Smooth muscle cell (in vitro differentiated cells): Measurements from ENCODE around the gene KRTAP5-7. TPM values are rescaled to one million over a fixed set of nuclear protein-coding genes. Genes with fewer than 3 reads are reported as not detected.
"Not testable (repeated sequence)": the region's sequence is repeated elsewhere in the genome, so short reads cannot be mapped to it uniquely, and the experiment has no call there.

ENCODE experiments used
- DNase-seq: peaks from one replicate; lab custom pipeline; 2025; ENCODE audit not compliant: unreplicated experiment; lab: John Stamatoyannopoulos, UW
- H2AFZ ChIP-seq: fragments of 200-600 bp; sonication (generic); 2 replicates; pipeline ENCODE4 v1.6.0; 2016; ENCODE audit warnings: antibody characterized with exemption, low read depth, mild to moderate bottlenecking
- H3F3A ChIP-seq: fragments of 200-600 bp; sonication (generic); 2 replicates; pipeline ENCODE4 v1.6.0; 2017; ENCODE audit warnings: antibody characterized with exemption, low read depth
- H3K27ac ChIP-seq: fragments of 200-600 bp; sonication (generic); 2 replicates; pipeline ENCODE4 v1.5.1; 2016; ENCODE audit warnings: low read depth, mild to moderate bottlenecking
- H3K27me3 ChIP-seq: fragments of 200-600 bp; sonication (generic); 2 replicates; pipeline ENCODE4 v1.6.1; 2016; ENCODE audit warnings: low read depth, mild to moderate bottlenecking
- H3K36me3 ChIP-seq: fragments of 200-600 bp; sonication (generic); 2 replicates; pipeline ENCODE4 v1.5.1; 2016; ENCODE audit warnings: low read depth
- H3K4me1 ChIP-seq: fragments of 200-600 bp; sonication (generic); 2 replicates; pipeline ENCODE4 v1.5.1; 2016; ENCODE audit warnings: low read depth
- H3K4me2 ChIP-seq: fragments of 200-600 bp; sonication (generic); 2 replicates; pipeline ENCODE4 v1.6.0; 2016; ENCODE audit warnings: mild to moderate bottlenecking
- H3K4me3 ChIP-seq: fragments of 200-600 bp; sonication (generic); 2 replicates; pipeline ENCODE4 v1.5.1; 2016; ENCODE audit warnings: mild to moderate bottlenecking
- H3K79me2 ChIP-seq: fragments of 200-600 bp; sonication (generic); 2 replicates; pipeline ENCODE4 v1.6.0; 2016; ENCODE audit warnings: low read depth, mild to moderate bottlenecking
- H3K9ac ChIP-seq: fragments of 200-600 bp; sonication (generic); 2 replicates; pipeline ENCODE4 v1.6.0; 2016; ENCODE audit warnings: low read depth
- H3K9me3 ChIP-seq: fragments of 200-600 bp; sonication (generic); replicated peaks from 2 replicates; pipeline ENCODE4 v1.5.1; 2016; ENCODE audit warnings: low read depth
- H4K20me1 ChIP-seq: fragments of 200-600 bp; sonication (generic); 2 replicates; pipeline ENCODE4 v1.6.0; 2016; ENCODE audit warnings: low read depth
- WGBS: methylation state at CpG from one replicate; pipeline ENCODE4 v1.1.7; 2016; ENCODE audit warnings: low lambda C conversion rate; 5-methylcytosine and 5-hydroxymethylcytosine counted together
- polyA plus RNA-seq: library from polyadenylated mRNA; unstranded; fragments of >200 nt; fragmentation: Nextera tagmentation; extraction: Ambion mirVana; gene quantifications from 2 replicates; pipeline ENCODE4 v1.2.1, GENCODE V29; 2016
- total RNA-seq: library from RNA; depleted of rRNA; stranded (reverse); fragments of >200 nt; gene quantifications from 2 replicates; pipeline ENCODE4 v1.2.3, GENCODE V29; 2014
- TF ChIP-seq, protein P1 (sequence below): fragments of 200-600 bp; sonication (generic); IDR thresholded peaks from 2 replicates; pipeline ENCODE4 v1.5.1; 2017; ENCODE audit warnings: borderline replicate concordance, mild to moderate bottlenecking, antibody characterized with exemption; ENCODE audit not compliant: insufficient read depth, poor library complexity, severe bottlenecking

The KRTAP5-7 gene
- total and polyA plus RNA-seq, 2 experiments from 2014 or later, result not detected

DNA sequence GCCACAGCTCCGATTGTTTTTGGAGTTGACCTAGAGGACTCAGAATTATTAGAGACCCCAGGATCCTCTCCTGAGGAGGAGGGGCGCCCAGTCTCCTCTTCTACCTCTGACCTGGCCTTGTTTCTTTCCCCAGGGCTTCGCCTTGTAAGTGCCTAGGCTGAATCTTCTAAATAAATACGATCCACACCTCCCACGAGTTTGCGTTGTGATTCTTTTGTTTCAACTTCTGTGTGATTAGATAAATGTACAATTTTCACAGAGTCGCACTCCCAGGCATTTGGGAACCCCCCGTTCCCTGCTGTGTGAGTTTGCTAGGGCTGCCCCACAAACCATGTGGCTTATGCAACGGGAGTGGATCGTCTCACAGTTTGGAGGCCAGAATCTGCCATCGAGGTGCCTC lies 11.9 kb downstream of the KRTAP5-7 start:
- TF ChIP-seq, protein P1, sequence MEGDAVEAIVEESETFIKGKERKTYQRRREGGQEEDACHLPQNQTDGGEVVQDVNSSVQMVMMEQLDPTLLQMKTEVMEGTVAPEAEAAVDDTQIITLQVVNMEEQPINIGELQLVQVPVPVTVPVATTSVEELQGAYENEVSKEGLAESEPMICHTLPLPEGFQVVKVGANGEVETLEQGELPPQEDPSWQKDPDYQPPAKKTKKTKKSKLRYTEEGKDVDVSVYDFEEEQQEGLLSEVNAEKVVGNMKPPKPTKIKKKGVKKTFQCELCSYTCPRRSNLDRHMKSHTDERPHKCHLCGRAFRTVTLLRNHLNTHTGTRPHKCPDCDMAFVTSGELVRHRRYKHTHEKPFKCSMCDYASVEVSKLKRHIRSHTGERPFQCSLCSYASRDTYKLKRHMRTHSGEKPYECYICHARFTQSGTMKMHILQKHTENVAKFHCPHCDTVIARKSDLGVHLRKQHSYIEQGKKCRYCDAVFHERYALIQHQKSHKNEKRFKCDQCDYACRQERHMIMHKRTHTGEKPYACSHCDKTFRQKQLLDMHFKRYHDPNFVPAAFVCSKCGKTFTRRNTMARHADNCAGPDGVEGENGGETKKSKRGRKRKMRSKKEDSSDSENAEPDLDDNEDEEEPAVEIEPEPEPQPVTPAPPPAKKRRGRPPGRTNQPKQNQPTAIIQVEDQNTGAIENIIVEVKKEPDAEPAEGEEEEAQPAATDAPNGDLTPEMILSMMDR, result no peak
- Histone ChIP-seq H3K4me1 (no peaks in the 10 kb centered on the region), H3K27ac (no peak overlapping the region), H3K4me2 (no peak overlapping the region), H3K9ac (no peak overlapping the region), H4K20me1 (no peaks in the 10 kb centered on the region), H3K36me3 (no peaks in the 10 kb centered on the region), H2AFZ (no peak overlapping the region), H3K9me3 (no peaks in the 10 kb centered on the region), H3F3A (no peaks in the 10 kb centered on the region), H3K79me2 (no peaks in the 10 kb centered on the region), H3K27me3 (no peaks in the 10 kb centered on the region), H3K4me3 (no peak overlapping the region)
- DNase-seq, result no peak
- whole genome bisulfite sequencing, result 95% methylated on average over 11 of the region's 11 CpGs

DNA sequence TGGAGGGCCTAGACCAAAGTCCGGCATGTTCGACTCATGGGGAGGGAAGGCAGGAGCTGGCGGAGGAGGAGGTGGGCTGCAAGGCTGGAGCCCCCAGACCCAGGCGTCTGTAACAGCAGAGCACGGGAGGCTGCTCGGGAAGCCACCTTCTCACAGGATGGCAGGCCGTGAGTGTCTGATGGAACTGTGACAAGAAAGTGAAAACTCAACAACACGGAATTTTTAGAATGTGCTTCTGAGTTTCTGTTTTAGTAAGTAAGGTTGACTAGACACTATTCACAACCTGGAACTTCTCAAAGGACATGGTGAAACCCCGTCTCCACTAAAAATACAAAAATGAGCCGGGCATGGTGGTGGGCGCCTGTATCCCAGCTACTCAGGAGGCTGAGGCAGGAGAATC lies 12.9 kb downstream of the KRTAP5-7 start:
- not testable (repeated sequence) for H3K4me2 ChIP-seq, H3K36me3 ChIP-seq, H3K27me3 ChIP-seq, H4K20me1 ChIP-seq, H3K27ac ChIP-seq, H3K9me3 ChIP-seq, H3K9ac ChIP-seq, H3F3A ChIP-seq, H2AFZ ChIP-seq, H3K4me1 ChIP-seq, H3K4me3 ChIP-seq, H3K79me2 ChIP-seq, DNase-seq
- 92% methylated on average over 11 of the region's 11 CpGs for WGBS

DNA sequence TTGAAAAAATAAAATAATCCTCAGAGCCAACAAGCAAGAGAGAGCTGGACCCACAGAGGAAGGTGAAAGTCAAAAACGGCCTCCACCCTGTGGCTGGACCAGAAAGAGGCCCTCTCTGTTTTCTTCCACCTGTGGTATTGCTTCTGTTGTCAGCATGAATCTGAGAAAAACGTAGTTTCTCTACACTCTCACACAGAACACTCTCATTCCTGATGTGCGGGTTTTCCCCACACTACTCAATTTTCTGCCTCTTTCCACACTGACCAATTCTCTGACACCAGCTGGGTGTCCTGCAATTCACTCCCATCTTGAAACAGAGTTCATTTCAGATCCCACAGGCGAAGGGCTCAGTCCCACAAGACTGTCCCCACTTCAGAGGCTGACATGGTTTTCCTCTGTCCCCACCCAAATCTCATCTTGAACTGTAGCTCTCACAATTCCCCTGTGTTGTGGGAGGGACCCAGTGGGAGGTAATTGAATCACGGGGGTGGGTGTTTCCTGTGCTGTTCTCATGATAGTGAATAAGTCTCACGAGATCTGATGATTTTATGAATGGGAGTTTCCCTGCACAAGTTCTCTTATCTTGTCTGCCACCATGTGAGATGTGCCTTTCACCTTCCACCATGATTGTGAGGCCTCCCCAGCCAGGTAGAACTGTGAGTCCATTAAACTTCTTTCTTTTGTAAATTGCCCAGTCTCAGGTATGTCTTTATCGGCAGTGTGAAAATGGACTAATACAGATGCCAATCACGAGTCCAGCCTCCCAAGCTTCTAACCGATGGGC lies 13.6 kb downstream of the KRTAP5-7 start:
- not testable (repeated sequence) for H3K9me3 ChIP-seq, H3K4me3 ChIP-seq, H3K79me2 ChIP-seq, H3K9ac ChIP-seq, H2AFZ ChIP-seq, DNase-seq, H3K27ac ChIP-seq, H3K36me3 ChIP-seq, H4K20me1 ChIP-seq, H3K4me2 ChIP-seq, H3K4me1 ChIP-seq, H3F3A ChIP-seq, H3K27me3 ChIP-seq
- 90% methylated on average over 9 of the region's 9 CpGs for WGBS

DNA sequence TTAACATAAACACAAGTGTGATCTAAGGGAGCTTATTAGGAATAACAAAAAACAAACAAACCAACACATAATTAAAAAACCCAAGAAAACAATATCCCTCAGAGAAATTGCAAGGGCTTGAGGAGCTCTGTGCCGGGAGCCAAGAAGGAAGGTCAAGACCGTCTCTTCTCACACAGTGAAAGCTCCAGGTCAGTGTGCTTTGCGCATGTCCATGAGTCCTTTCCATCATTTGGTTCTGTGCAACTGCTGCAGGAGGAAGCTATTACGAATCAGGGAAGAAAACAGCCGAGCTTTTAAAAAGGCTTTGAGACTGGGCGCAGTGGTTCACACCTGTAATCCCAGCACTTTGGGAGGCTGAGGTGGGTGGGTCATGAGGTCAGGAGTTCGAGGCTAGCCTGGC lies 15.3 kb downstream of the KRTAP5-7 start:
- H3K4me2 ChIP-seq, result no peak overlapping the region
- WGBS, result 90% methylated on average over 7 of the region's 7 CpGs
- DNase-seq, result no peak
- H3K4me1 ChIP-seq, result no peaks in the 10 kb centered on the region
- H3K9ac ChIP-seq, result no peak overlapping the region
- H3K36me3 ChIP-seq, result no peaks in the 10 kb centered on the region
- H3K79me2 ChIP-seq, result no peaks in the 10 kb centered on the region
- H3K9me3 ChIP-seq, result no peaks in the 10 kb centered on the region
- H3K4me3 ChIP-seq, result no peak overlapping the region
- H3K27me3 ChIP-seq, result no peaks in the 10 kb centered on the region
- H3K27ac ChIP-seq, result no peak overlapping the region
- H4K20me1 ChIP-seq, result no peaks in the 10 kb centered on the region
- H2AFZ ChIP-seq, result no peak overlapping the region
- TF ChIP-seq, protein P1, result no peak
- no peaks in the 10 kb centered on the region for H3F3A ChIP-seq
